ENCODE results near the gene RPS14.

Gene RPS14

GRCh38 chr5:150398722-150399523 lies 50.6 kb downstream of the RPS14 start:
- DNase-seq, result no peak

- DNase-seq, result no peak
These were observed 51.5 kb downstream of the RPS14 start for GRCh38 chr5:150397782-150398721.

GRCh38 chr5:150397146-150397781 lies 52.3 kb downstream of the RPS14 start:
- no peak for DNase-seq

- DNase-seq, result no peak
These were observed 53.3 kb downstream of the RPS14 start for GRCh38 chr5:150396267-150396666.

DNA sequence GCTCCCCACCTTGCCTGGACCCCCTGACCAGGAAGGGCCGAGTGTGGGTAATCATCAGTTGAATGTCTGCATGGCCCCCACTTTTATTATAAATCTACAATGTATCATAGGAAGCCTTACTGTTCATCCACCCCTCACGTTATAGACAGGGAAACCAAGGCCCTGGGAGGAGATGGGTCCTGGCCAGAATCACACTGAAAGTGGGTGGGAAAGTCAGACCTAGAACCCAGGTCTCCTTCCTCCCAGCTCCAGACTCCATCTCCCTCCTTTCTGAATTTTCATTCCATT lies 53.9 kb downstream of the RPS14 start:
- no peak for DNase-seq

DNA sequence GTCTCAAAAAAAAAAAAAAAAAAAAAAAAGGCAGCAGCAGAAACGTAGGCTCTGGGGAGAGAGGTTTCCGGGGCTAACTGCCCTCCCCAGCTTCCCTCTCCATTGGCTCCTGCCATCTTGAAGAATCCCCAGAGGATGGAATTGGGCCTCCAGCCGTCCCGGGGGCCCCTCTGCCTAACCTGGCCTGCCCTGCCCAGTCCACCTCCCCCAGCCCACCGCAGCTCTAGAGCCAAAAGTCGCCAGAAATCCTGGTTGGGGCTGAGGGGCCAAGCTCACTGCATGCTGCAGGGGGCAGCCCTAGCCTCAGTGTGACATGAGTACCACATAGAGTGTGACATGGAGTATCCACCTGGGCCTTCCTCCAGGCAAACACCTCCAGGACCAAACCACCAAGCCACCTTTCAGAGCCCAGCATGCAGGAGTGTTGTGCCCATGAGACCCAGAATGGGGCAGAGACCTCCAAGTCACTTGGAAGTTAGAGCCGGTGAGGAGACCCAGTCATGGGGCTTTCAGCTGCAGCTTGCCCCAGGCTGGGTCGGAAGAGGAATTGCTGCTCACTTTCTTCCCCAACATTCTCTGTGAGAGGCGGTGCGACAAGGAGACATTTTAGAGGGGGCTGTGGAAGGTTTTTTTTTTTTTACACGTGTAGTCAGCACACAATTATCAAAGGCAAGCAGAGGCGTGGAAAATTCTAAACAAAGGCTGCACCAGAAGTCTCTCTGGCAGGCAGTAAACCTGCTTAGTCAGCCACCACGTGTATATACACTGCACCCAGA lies 54.4 kb downstream of the RPS14 start:
- DNase-seq, result no peak

DNA sequence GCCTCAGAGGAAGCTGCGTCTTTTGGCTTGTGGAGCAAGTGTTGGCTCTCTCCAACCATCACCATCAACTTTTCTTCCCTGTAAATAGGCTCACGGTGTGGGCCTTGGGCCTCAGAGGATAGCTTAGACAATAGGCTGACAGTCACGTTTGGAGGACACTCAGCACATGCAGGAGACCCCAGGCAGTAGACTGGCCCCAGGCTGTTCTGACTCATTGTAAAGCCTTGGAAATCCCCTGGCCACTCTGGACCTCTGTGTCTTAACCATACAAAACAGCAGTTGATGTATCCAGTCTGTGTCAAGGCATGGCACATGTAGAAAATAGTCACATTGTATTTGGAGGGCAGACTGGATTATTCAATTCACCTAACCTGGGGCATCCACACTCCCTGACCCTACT lies 55.4 kb downstream of the RPS14 start:
- DNase-seq, result no peak

GRCh38 chr5:150393096-150393645 lies 56.4 kb downstream of the RPS14 start:
- no peak for DNase-seq

- DNase-seq, result no peak
These were observed 56.9 kb downstream of the RPS14 start for GRCh38 chr5:150392680-150393079.

Measured in NCI-H1105 (cell line).